Panc1 (cell line): ENCODE measurements around the gene HERC3.

Experiments used
- POLR2AphosphoS5 ChIP-seq: IDR thresholded peaks from 2 replicates; pipeline ENCODE4 v1.6.1; 2012; ENCODE audit warnings: mild to moderate bottlenecking, low read depth, low read length, moderate library complexity
- REST ChIP-seq, 2 experiments: IDR thresholded peaks; 2 replicates each; pipeline ENCODE4 v1.6.1; 2011 to 2012; ENCODE audit warnings: low read depth in 2 of 2, control low read depth in 1 of 2, low read length in 1 of 2, mild to moderate bottlenecking in 1 of 2, moderate library complexity in 1 of 2; ENCODE audit not compliant: insufficient read depth in 1 of 2
- TCF7L2 ChIP-seq: IDR thresholded peaks from 2 replicates; pipeline ENCODE4 v1.6.1; 2011; ENCODE audit warnings: mild to moderate bottlenecking, low read depth, low read length, inconsistent platforms
- TF ChIP-seq, protein P1 (sequence below): fragments of 450-650 bp; IDR thresholded peaks from 2 replicates; pipeline ENCODE4 v1.5.1; 2017; ENCODE audit warnings: mild to moderate bottlenecking

- TF ChIP-seq, protein P1, sequence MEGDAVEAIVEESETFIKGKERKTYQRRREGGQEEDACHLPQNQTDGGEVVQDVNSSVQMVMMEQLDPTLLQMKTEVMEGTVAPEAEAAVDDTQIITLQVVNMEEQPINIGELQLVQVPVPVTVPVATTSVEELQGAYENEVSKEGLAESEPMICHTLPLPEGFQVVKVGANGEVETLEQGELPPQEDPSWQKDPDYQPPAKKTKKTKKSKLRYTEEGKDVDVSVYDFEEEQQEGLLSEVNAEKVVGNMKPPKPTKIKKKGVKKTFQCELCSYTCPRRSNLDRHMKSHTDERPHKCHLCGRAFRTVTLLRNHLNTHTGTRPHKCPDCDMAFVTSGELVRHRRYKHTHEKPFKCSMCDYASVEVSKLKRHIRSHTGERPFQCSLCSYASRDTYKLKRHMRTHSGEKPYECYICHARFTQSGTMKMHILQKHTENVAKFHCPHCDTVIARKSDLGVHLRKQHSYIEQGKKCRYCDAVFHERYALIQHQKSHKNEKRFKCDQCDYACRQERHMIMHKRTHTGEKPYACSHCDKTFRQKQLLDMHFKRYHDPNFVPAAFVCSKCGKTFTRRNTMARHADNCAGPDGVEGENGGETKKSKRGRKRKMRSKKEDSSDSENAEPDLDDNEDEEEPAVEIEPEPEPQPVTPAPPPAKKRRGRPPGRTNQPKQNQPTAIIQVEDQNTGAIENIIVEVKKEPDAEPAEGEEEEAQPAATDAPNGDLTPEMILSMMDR = no peak
- no peak for TF ChIP-seq TCF7L2
- TF ChIP-seq REST (IDR thresholded peaks at IDR 0.05; ENCODE audit: insufficient read depth in 1 of 2, low read depth in 2 of 2, low read length in 1 of 2) = no peak
- no peak for TF ChIP-seq POLR2AphosphoS5
Observed at GRCh38 chr4:88755454-88755853, 163.2 kb downstream of the HERC3 start.
